BE2C (cell line): ENCODE data around the gene PPP1R1B.

ENCODE experiments used
- DNase-seq: peaks from one replicate; pipeline ENCODE4 v3.0.0-alpha.2; 2020
- H3K27me3 ChIP-seq: fragments of 250-450 bp; sonication (Bioruptor Pico); 2 replicates; pipeline ENCODE4 v1.5.1; 2020; ENCODE audit warnings: mild to moderate bottlenecking
- H3K36me3 ChIP-seq: fragments of 250-450 bp; sonication (Bioruptor Pico); 2 replicates; pipeline ENCODE4 v1.5.1; 2020; ENCODE audit warnings: mild to moderate bottlenecking
- H3K4me1 ChIP-seq: fragments of 250-450 bp; sonication (Bioruptor Pico); 2 replicates; pipeline ENCODE4 v1.5.1; 2020
- H3K4me3 ChIP-seq: 2 replicates; pipeline ENCODE4 v1.5.1; 2011; ENCODE audit warnings: low read depth, low read length
- H3K9me3 ChIP-seq: fragments of 250-450 bp; sonication (Bioruptor Pico); 2 replicates; pipeline ENCODE4 v1.5.1; 2020
- TF ChIP-seq, protein P1 (sequence below): IDR thresholded peaks from 2 replicates; pipeline ENCODE4 v1.5.1; 2012; ENCODE audit warnings: mild to moderate bottlenecking, low read depth, low read length

PPP1R1B gene

DNA sequence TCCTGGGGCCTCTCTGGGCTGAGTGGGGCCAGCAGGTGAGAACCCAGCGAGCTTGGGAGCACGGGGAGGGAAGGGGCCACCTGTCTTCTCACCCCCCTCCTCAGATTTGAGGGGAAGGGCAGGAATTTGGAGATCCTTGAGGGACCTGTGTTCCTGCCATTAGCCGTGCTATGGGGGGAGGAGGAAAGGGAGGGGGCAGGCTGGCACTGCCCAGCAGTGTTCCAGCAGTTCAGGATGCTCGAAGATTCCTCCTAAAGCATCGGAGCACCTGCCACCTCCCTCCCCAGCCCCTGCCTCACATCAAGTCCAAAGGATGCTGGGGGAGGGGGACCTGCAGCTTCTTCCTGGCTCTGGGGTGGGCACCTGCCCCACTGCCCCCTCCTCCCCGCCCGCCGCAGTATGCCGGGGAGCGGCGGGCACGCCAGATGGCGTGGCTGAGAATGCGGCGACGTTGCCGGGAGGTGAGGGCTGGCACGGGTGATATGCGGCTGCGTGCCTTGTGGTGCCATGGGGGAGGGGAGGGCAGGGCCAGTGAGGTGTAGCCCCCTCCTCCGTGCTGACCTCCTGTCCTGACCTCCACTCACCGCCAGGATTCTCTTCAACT, 14.4 kb upstream of the PPP1R1B start:
- no peak for DNase-seq
- TF ChIP-seq, protein P1, sequence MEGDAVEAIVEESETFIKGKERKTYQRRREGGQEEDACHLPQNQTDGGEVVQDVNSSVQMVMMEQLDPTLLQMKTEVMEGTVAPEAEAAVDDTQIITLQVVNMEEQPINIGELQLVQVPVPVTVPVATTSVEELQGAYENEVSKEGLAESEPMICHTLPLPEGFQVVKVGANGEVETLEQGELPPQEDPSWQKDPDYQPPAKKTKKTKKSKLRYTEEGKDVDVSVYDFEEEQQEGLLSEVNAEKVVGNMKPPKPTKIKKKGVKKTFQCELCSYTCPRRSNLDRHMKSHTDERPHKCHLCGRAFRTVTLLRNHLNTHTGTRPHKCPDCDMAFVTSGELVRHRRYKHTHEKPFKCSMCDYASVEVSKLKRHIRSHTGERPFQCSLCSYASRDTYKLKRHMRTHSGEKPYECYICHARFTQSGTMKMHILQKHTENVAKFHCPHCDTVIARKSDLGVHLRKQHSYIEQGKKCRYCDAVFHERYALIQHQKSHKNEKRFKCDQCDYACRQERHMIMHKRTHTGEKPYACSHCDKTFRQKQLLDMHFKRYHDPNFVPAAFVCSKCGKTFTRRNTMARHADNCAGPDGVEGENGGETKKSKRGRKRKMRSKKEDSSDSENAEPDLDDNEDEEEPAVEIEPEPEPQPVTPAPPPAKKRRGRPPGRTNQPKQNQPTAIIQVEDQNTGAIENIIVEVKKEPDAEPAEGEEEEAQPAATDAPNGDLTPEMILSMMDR: no peak
- peaks cover 6% of the 10 kb centered on the region for H3K4me1 ChIP-seq
- H3K27me3 ChIP-seq: peaks cover 43% of the 10 kb centered on the region
- H3K4me3 ChIP-seq: no peak overlapping the region
- H3K36me3 ChIP-seq: no peaks in the 10 kb centered on the region
- no peaks in the 10 kb centered on the region; the same call in 1 of the 2 replicates for H3K9me3 ChIP-seq

DNA sequence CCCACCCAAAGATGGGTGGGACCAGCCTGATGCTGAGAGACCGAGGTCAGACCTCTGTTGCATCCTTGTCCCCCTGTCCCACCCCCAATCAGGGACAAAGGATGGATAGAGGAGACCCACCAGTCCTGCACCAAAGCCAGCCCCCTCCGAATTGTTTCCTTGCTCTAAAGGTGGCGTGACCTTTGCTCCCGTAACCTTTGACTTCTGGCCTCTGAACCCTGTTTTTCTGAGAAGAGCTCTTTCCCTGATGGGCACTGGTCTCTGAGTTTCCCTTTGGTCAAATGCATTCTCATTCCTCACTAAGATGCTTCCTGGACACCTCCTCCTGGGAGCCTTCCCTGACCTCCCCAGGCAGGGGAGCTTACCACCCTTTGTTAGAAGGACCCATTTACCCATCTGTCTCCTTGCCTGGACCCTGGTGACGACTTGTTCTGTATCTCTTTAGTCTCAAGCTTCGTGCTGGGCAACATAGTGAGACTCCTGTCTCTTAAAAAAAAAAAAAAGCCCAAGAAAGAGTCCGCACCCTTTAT, 13.8 kb upstream of the PPP1R1B start:
- TF ChIP-seq, protein P1: no peak

DNA sequence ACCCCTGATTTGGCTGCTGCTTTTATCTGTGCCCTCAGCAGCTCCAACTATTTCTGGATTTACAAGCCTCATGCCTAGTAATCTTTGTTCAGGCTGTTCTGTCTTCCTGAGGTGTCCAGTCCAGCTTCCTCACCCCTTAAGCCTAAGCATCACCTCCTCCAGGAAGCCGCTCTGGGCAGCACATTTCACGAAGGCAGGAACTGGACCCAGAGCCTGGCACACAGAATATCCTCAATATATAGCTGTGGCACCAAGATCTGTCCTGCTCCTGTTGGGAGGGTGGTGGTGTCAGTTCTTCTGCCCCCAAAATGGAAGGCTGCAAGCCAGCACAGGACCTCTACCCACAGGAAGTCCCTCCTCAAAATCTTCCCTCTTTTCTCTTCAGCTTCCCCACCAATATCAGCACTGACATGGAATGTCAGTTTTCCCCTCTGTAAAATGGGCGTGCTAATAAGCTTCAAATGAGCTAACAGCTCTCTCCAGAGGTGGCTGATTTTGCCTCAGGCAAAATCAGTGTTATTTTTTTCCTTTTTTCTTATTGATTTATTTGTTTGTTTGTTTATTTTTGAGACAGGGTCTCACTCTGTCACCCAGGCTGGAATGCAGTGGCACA, 12.1 kb upstream of the PPP1R1B start:
- DNase-seq: no peak
- peaks cover 23% of the 10 kb centered on the region for H3K27me3 ChIP-seq
- no peak overlapping the region for H3K4me3 ChIP-seq
- H3K4me1 ChIP-seq: peaks cover 7% of the 10 kb centered on the region
- H3K9me3 ChIP-seq: no peaks in the 10 kb centered on the region; the same call in 1 of the 2 replicates
- no peaks in the 10 kb centered on the region for H3K36me3 ChIP-seq
- TF ChIP-seq, protein P1: no peak

More for the DNA sequence above, 13.8 kb upstream of the PPP1R1B start:
- DNase-seq: no peak
- Histone ChIP-seq H3K4me3 (no peak overlapping the region), H3K36me3 (no peaks in the 10 kb centered on the region), H3K27me3 (peaks cover 39% of the 10 kb centered on the region), H3K9me3 (no peaks in the 10 kb centered on the region; the same call in 1 of the 2 replicates), H3K4me1 (peaks cover 7% of the 10 kb centered on the region)

DNA sequence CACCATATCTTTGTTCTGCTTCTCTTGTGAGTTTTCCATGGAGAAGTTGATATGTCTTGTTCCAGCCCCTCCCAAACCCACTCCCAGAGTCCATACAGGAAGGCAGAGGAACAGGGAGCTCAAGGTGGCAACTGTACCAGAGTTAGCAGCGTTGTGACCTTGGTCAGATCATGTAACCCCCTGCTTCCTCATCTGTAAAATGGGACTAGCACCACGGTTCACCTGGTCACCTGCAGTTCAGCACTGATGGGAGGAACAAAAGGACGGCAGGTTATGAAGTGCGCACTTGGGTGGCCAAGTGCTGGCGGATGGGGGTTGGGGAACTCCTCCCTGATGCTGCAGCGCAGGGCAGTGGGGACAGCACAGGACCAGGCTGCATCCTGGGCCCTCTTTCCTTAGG, 11.3 kb upstream of the PPP1R1B start:
- Histone ChIP-seq H3K4me1 (peaks cover 7% of the 10 kb centered on the region), H3K9me3 (no peaks in the 10 kb centered on the region; the same call in 1 of the 2 replicates), H3K4me3 (no peak overlapping the region), H3K27me3 (peaks cover 19% of the 10 kb centered on the region), H3K36me3 (no peaks in the 10 kb centered on the region)
- TF ChIP-seq, protein P1: no peak
- DNase-seq: no peak

DNA sequence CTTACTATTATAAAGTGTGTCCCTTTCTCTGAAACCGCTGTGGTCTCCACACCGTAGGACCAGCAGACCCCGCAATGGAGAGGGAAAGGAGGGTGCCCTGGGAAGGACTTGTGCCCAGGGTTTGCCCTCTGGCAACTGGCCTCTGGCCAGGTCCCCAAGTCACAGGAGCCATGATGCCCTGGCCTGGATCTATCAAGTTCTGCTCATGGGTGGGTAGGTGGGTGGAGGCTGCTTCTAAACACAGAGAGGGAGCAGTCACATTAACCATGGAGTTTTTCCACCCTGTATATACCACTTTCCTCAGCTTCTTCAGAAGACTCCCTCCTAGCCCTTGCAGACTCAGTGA, 9.7 kb upstream of the PPP1R1B start:
- Histone ChIP-seq H3K4me3 (no peak overlapping the region), H3K27me3 (peaks cover 19% of the 10 kb centered on the region), H3K9me3 (no peaks in the 10 kb centered on the region; the same call in 1 of the 2 replicates), H3K36me3 (no peaks in the 10 kb centered on the region), H3K4me1 (peaks cover 7% of the 10 kb centered on the region)
- TF ChIP-seq, protein P1: no peak
- no peak for DNase-seq
